Stimulated activated CD4-positive, alpha-beta T cell treated with anti-CD3 and anti-CD28 coated beads, TNF-alpha, amount 100 ng/mL, for 1 hour (primary cell): ENCODE results near the gene LGR5.
"Not testable (repeated sequence)": the region's sequence is repeated elsewhere in the genome, so short reads cannot be mapped to it uniquely, and the experiment has no call there.

Source experiments
- DNase-seq, 3 donors: peaks; one replicate each; pipeline ENCODE4 v3.0.0-alpha.2; 2020; ENCODE audit warnings: low read depth in 3 of 3, low spot score in 1 of 3

The LGR5 gene

DNA sequence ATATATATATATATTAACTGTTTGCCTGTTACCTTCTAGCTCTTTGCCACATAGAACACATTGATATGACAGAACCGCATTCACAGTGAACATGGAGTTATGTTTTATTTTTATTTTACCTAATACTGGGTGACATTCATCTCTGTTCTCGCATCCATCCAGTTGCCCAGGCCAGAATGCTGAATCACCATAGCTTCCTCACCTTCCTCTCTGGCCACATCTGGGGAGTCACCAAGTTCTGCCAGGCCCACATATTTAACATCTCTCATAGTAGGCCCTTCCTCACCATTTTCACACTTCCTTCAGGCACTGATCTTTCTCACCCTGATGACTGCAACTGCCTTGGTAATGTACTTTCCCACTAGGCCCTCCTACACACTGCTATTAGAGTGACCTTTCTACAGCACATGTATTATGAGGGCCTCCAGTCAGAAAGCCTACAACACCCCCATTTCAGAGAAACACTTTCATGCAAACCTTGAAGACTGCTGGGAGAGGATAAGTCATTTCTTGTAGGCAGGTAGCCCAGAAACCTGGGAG is 106.8 kb downstream of the LGR5 start:
- DNase-seq: no peak

- no peak for DNase-seq
Observed at GRCh38 chr12:71548893-71549292, 109.3 kb downstream of the LGR5 start.

GRCh38 chr12:71551529-71551928 is 111.9 kb downstream of the LGR5 start:
- no peak for DNase-seq

- no peak for DNase-seq
Observed at GRCh38 chr12:71552728-71553501, 113.3 kb downstream of the LGR5 start.

- DNase-seq: no peak
Observed at GRCh38 chr12:71555191-71555590, 115.6 kb downstream of the LGR5 start.

DNA sequence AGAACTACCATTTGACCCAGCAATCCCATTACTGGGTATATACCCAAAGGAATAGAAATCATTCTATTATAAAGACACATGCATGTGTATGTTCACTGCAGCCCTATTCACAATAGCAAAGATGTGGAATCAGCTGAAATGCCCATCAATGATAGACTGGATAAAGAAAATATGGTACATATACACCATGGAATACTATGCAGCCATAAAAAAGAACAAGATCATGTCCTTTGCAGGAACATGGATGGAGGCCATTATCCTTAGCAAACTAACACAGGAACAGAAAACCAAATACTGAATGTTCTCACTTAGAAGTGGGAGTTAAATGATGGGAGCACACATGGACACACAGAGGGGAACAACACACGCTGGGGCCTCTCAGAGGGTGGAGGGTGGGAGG is 116.2 kb downstream of the LGR5 start:
- DNase-seq: not testable (repeated sequence)

GRCh38 chr12:71556448-71556847 is 116.8 kb downstream of the LGR5 start:
- no peak for DNase-seq

GRCh38 chr12:71556875-71557274 is 117.3 kb downstream of the LGR5 start:
- DNase-seq: no peak

DNA sequence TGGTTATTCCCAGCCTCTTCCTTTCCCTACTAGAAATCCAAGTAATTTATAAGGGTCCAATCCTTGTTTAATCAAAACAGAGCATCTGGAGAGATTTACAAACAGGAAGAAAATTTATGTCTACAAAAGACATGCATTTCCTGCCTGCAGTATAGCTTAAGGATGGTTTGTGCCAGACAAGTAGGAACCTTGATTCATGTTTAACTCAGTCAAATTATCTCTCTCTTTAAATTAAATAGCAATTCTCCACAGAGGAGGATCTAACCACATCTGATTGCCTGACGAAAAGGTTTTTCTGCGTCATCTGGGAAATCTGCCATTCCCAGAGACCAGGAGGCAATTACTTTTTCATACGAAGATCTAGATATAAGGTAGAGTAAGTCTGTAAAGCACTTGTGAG is 118.8 kb downstream of the LGR5 start:
- DNase-seq: no peak

DNA sequence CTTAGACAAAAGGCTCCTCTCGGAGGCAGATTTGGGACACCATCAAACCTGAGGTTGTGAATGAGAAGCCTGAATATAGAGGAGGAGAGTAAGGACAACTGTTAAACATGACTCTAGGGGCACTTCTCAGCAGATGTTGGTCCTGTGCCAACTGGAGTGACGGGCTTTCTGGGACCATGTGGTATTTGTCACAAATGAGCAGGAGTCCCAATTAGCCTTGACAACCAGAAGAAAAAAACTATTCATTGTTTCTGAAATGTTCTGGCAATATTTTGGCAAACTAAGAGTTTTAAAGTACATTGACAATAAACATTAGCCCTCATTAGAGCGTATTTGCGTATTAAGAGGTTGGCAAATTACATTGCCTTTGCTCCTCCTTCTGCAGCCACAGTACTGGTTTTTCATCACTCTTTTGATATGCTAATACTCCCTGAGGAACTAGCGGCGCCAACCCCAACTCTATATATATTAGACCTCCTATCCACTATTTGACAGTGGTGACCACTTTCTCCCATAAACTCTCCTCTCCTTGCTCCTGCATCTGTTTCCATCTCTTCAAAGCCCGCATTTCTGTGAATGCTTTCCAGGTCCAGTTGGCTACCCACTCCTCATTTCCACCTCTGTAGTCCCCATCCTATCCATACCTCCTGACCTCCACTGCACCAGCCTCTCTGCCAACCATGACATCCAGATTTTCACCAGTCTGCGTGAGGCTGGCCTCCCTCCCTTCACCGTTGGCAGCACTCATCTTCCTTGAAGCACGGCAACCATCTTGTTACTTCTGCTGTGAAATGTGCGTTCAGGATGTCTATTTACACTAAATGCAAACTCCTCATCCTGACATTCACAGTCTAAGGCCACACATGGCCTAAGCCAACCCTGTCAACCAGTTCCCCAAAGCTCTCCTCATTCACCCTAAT is 123.3 kb downstream of the LGR5 start:
- no peak for DNase-seq

- DNase-seq: no peak
Observed at GRCh38 chr12:71565535-71565934, 125.9 kb downstream of the LGR5 start.

DNA sequence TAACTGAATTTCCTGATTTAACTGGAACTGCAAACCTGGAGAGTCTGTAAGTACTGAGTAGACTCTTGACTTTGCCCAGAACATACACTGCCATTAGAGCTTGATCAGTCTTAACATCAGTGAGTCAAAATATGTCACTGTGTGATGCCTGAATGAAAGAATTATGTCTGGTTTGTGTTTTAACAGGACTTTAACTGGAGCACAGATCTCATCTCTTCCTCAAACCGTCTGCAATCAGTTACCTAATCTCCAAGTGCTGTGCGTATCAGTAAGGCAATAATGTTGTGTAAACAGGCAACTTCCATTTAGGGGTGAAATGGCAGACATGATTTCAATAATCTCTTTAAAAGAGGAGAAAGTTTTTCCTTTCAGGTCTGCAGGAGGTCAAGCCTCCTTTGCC is 127.1 kb downstream of the LGR5 start:
- no peak for DNase-seq

DNA sequence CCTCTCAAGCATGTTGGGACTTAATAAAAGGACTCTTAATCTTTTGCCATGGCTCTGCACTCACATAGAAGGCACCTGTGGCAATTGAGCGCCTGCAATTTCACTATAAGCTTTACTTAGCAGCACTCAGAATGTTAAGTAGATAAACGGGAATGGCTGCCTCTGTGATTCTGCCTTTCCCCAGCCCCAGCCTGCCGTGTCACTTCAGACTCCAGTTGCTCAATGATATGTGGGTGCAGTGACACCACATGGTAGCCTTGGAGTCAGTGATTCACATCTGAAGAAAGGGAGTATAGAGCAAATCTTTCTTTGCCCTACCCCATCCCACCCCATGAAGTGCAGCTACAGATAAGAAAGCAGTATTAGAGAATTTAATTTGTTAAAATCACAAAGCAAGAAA is 127.9 kb downstream of the LGR5 start:
- no peak for DNase-seq

GRCh38 chr12:71569885-71570284 is 130.3 kb downstream of the LGR5 start:
- not testable (repeated sequence) for DNase-seq

DNA sequence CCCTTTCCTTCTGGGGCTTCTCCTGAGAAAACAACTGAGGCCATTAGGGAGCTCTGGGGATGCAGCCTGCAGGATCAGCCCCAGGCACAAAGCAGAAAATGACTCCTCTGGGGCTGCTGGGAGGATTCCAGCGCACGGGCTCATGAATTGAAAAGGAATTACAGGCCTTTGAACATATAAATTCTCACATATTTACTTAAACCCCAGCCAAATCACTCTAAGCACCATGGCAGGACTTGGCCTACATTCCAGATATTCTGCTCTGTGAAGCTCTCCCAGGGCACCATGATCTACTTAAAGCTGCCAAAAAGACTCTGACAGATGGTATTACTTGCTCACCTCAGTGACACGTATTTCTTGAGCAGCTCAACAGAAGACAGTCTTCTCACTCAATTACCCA is 136.9 kb downstream of the LGR5 start:
- DNase-seq: no peak

- no peak for DNase-seq
Observed at GRCh38 chr12:71578694-71579258, 139.2 kb downstream of the LGR5 start.

DNA sequence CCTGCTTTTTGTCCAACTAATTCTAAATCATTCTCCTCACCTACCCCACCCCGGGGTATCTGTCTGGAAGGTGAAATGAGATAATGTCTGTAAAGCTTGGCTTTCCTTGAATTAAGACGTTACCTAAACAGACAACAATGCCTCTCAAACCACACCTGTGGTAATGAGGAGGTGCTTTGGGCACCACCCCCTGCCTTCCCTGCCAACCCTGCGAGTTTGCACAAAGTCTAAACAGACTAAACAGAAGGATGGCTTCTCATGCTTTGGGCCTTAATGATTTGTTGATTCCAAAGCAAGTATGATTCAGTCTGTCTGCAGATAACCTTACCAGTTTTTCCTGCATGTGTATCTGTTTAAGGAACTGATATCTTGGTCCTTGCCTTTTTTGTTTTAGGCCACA is 141.6 kb downstream of the LGR5 start:
- no peak for DNase-seq

- DNase-seq: no peak
Observed at GRCh38 chr12:71582925-71583324, 143.3 kb downstream of the LGR5 start.

GRCh38 chr12:71584356-71584755 is 144.8 kb downstream of the LGR5 start:
- DNase-seq: no peak

- no peak for DNase-seq
Observed at GRCh38 chr12:71585218-71585617, 145.6 kb downstream of the LGR5 start.

DNA sequence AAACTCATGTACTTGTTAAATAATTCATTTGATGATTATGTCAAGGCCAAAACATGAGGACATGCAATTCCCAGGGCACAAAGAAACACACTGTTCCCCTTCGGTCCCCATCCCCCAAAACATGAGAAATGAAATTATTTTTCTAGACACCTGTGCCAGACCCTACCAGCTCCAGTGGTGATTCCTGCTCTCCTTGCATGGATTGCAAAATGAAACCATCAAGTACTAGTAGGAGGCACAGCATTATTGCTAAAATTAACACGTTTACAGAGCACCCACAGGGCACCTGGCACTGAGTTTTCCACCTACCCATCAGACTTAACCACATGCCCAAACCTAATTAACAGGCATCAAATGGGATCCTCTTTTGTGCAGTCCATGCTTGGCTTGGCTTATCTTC is 147.4 kb downstream of the LGR5 start:
- no peak for DNase-seq

DNA sequence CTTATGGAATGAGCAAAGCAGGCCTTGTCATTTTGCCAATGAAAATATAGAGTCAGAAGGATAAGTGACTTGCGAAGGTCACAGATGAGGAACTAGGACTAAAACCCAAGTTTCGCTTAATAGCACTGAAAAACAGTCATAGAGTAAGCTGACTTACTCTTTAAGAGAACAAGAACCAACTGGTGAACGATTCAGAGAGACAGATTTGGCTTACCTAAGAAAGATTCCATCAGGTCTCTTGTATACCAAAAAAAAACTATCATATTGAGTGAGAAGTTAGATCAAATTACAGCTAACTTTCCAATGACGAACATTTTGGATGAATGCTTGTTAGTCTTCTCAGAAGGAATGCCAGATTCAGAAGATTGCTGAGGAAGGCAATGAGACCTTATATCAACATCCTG is 149.9 kb downstream of the LGR5 start:
- DNase-seq: no peak
